Measurements from ENCODE around the gene KCNIP2.

- TF ChIP-seq CTCF (IDR thresholded peaks at IDR 0.05) (no peak), POLR2A (IDR thresholded peaks at IDR 0.05; ENCODE audit: low read depth) (no peak), POLR2AphosphoS5 (IDR thresholded peaks at IDR 0.05) (no peak)
Measured at GRCh38 chr10:101879456-101880231, 36.0 kb upstream of the KCNIP2 start.

Data from esophagus muscularis mucosa (tissue), 3 donors.